ENCODE data around the gene PRCP. TPM values are rescaled to one million over a fixed set of nuclear protein-coding genes. Genes with fewer than 3 reads are reported as not detected.
A peak's percentile ranks its signal among the peaks of the same experiment; 100 is the strongest.

PRCP gene
- total RNA-seq, 1 donor from 2014 or later: 76.4 TPM

DNA sequence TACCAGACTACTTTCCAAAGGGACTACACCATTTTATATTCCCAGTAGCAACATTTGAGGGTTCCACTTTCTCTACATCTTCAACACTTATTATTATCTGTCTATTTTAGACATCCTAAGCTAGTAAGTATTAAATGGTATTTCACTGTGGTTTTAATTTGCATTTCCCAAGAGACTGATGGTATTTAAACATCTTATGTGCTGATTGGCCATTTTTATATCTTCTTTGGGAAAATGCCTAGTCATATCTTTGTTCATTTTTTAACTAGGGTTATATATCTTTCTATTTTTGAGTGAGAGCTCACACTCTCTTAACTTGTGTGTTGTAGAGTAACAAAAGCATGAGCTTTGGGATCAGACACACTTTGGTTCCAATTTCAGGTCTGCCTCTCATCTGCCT is 73.7 kb downstream of the PRCP start:
- DNase-seq: no peak

DNA sequence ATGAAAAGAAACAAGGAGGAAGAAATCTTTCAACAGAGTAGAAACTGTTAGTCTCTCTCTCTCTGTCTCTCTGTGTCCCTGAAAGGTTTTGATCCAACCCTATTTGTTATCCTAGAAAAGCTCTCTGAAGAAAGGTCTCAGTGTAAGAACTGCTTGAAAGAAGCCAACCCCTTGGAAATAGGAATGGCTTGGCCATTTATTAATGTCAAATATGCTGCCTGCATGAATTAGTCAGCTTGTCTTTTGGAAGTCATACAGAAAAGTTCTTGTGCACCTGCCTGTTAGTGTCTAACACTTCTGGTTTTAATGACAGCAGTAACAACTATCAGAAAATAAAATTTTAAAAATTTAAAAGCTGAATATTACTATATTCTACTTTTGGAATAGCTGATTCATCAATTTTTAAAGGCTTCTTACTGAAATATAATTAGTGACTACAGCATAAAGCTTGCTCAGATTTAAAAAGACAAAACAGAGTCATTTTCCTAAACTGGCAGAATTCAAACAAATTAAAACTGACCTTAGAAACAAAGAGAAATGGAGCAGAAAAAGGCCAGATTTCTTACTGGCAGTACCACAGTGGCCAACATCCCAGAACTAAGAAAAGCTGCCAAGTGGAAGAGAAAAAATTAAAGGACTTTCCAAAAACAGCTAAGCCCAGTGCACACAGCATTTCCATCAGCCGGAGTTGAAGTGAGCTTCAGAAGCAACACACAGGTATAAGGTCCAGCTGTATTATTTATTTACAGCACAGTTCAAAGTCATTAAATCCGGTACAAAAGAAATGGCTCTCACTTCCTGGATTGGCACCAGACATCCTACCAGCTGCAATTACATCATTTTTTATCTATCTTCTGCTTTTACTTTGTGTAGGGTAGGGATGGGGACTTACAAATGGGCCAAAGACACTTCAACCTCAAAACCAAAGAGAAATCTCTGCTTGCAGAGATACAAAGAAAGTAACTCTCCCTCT is 76.3 kb downstream of the PRCP start:
- peak; percentile 14 for DNase-seq

DNA sequence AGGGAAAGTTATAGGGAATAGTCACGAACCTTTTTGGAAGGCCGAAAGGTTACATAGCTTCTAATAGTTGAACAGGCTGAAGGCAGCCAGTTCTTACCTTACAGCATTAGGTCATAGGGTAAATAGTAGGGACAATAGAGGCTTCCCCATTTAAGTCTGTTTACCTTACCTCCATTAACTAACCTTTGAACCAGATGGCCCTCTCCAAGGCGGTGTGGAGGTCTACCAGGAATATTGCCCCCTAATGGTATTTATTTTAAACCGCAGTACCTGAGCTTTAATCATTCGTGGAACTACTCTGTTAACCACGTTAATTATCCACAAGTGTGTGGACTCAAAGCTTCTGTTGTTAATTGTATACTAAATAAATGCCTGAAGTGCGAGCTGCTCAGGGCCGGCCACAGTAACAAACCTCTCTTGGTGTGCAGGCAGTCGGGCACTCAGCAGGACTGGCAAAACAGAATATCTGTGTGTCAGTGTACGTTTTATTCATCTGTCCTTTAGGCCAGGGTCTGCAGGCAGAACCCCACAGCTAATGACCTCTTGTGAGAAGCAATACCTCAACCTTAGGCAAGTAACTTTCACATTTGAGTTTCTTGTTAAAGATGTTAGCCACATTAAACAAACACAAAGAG is 81.7 kb downstream of the PRCP start:
- no peak for DNase-seq

DNA sequence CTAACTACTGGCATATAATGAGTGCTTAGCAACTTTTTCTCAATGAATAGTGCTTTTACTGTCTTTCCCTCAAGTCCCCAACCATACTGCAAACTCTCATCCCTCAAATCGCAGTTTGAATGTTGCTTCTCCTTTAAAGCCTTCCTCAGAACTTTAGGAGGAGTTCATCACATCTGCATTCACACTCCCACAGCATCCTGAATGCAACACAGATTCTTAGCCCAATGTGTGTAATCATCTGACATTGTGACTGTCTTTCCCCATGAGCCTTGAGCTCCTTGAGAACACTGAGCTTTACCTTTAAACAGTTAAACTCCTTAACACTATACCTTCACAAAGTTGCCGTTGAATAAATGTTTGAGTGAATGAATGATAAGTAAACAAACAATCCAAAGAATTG is 84.8 kb downstream of the PRCP start:
- DNase-seq: no peak

DNA sequence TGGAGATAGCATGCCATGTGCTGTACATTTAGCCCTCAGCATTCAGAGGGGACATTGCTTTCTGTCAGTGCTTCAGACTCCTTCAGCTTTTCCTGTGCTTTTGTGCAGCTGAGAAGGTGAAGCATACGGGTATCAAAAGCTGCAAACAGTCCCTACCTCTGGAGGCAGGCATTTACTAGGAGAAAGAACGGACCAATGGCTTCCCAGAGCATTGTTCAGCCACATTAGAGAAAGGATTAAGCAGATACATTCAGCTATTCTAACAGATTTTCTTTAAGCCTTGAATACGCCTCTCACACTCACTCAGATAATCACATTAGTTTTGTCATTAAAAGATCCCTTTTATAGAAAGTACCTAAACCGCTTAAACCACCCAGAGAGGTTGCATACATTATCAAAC is 85.9 kb downstream of the PRCP start:
- DNase-seq: no peak

DNA sequence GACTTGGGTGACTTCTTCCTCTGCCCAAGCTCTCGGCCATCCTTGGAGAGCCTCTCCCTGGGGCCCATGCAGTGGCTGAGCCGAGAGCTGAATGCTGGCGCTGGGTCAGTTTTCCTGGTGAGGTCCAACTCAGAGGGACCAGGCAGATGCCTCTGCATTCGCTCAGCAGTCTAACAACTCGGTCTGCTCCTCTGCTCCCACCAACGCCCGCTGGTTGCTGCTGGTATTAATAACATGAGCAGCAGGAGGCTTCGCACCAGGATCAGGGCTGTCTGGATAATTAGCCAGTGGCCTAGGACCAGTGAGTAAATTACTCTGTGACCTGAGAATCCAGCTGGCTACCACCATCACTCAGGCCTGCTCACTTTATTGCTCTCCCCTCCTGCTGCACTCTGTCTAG is 88.9 kb downstream of the PRCP start:
- no peak for DNase-seq

DNA sequence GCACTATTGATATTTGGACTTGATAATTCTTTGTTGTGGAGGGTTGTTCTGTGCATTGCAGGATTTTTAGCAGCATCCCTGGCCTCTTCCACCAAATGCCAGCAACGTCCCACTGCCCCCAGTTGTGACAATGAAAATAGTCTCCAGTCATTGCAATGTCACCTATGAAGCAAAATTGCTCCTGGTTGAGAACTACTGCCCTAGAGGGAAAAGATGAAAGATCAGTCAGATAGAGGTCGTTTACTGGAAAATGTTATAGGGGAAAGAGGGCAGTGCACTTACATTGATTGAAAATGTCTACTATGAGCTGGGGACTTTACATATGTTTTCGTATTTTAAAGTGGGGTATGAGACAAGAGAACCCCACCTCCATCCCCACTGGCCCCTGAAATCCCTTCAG is 89.5 kb downstream of the PRCP start:
- DNase-seq: no peak

DNA sequence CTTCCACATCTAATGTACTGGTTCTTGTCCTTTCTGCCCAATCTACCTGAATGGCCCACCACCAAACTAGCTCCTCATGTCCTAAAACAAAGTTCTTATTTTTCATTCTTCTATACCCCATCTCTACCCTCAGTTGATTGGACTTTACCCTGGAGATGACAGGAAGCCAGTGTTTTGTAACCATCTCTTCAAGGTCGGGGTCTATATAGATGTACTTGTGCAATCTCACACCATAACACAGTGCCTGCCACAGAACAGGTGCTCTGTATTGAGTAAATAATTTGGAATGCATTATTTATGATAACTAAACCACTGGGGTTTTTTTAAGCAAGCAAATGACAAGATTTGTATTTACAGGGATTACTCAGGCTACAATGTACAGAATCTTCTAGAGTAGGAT is 89.9 kb downstream of the PRCP start:
- no peak for DNase-seq

DNA sequence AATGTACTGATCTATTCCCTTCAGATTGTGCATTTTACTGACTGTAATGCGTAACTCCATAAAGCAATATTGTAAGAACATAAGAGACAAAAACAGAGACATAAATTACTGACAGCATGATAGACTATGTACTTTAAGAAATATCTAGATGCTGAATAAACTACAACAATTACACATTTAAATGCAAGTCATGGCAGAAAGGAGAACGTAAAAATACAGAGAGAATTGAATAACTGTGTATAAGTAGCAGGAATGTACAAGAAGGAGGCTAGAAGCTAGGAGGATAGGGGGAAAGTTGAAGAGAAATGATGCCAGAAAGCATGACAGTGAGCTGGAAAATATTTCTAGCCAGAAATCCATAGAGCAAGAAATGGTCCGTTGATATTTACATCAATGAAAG is 92.6 kb downstream of the PRCP start:
- DNase-seq: no peak

DNA sequence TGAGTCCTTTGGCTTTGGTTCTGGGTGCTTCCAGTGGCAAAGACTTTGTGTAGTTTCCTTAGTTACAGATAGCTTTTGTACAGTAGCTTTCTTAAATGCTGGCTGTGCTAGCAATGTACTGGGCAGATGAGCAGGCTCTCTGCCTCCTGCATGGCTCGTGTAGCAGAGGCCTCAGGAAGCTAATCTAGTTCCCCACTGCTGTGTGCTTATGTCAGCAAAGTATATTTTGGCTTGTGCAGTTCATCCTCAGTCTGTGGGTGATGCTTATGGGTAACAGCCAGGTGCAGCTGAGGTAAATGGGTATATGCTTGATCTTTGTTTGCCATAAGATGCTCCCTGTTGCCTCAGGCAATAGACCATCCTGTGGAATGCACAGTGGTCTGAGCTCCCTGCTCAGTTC is 97.5 kb downstream of the PRCP start:
- DNase-seq: no peak

DNA sequence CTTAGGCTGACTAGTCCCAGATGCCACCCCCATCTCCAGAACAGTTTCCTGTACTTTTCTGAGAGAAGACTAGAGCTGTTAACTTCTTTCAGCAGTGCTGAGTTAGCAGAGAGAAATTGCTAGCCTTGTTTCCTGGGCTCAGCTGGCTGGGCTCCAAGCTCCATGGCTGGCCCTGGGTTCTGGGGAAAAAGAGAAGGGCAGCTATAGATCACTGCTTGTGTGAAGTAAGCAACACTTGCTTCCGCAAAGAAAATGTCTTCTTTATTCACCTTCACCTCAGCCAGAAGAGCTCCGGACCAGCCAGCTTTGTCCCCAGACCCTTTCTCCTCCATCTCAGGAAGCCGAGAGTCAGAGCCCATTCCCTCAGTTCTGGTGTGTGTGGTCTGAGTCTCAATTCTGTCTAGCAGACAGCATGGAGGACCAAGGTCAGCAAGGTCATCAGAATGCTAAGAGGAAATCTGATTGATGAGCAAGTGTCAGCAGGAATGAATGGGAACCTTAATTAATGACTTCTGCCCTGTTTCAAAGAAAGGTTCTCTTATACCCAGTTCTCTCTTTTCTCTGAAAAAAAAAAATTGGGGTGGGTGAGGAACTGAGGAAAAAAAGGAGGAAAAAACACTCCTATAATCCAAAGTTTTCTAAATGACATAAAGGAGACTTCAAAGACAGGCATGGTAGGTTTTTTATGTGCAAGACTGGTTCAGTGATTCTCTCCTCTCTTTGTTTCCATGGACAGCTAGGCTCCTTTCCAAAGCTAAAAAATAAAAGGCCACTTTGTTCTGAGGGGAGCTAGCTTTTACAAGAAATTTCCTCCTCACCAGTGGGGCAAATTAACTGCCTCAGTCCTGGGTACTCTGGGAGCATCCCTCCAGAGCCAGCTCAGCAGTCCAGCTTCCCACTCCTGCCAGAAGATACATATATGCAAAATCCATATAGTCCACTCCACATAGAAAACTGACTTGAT is 103.0 kb downstream of the PRCP start:
- peak; percentile 14 for DNase-seq

DNA sequence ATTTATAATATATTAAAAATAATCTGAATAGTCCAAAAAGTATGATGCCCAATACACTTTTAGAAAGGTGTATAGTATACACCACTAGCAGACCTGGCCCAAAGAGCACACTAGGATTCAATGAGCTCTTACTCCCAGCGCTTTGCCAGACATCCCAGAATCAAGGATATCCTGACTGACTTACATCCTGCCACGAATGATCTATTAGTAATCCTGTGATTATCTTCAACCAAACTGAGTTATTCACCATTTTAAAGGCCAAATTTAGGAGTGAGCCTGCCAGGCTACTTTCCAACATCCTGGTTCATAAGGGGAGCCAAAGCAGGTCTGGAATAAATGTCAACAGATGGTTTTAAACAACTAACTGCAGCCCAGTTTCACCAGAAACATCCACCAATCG is 105.7 kb downstream of the PRCP start:
- DNase-seq: no peak

DNA sequence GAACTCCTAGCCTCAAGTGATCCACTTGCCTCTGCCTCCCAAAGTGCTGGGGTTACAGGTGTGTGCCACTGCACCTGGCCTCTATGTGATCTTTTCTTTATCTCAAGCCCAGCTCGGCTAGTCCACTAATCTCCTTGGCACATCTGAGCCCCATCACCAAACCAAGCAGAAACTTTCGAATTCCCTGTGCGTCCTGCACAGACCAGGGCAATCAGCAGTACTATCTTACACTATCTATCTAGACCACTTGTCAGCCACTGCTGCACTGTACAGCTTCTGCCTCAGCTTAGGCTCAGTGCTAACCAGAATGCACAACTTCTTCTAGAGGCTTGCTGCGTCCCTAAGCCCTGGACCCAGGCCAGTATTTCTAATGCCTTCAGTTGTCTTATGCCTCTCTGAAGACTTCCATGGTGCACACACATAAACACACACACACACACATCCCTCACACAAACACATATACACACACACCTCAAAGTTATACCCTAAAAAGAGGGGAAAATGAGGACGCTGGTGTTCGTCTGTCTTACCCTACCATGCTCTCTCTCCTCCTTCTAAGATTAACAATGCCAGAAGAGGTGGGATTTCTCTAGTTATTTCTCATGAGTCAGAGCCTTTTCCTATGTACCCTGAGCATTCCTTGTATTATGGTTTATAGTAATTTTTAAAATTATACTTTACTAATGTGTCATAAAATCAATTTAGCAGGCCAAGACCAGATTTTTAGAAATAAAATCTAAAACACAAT is 107.2 kb downstream of the PRCP start:
- DNase-seq: no peak

DNA sequence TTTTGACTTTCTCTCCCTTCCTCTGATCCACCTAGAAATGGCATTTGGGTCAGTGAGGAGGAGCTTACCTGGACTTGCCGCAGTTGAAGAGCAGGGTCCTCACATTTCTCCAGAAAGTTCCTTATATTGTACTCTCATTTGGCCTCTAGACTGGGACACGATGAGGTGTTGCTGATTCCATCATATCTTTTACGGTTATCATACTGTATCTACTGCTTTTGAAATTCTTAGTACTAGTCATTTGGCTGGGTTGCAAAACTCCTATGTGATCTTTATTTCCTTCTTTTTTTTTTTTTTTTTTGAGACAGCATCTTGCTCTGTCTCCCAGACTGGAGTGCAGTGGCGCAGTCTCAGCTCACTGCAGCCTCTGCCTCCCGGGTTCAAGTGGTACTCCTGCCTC is 107.9 kb downstream of the PRCP start:
- DNase-seq: no peak

DNA sequence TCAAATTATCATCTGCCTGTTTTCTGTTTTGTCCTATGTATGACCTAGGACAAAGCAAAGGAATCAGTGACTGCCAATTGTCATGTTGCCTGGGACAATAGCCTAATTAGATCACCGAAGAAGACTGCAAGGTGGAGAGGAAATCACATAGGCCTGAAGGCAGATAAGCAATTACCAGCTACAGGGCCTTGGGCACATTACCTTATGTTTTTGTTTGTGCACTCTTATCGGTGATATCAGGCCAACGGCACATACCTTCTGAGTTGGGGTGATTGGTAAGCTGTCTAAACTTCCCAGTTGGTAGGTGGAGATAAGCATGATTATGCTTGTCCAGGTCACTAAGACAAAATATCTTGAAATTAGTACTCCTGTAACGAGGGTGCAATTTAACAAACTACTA is 108.5 kb downstream of the PRCP start:
- DNase-seq: no peak

DNA sequence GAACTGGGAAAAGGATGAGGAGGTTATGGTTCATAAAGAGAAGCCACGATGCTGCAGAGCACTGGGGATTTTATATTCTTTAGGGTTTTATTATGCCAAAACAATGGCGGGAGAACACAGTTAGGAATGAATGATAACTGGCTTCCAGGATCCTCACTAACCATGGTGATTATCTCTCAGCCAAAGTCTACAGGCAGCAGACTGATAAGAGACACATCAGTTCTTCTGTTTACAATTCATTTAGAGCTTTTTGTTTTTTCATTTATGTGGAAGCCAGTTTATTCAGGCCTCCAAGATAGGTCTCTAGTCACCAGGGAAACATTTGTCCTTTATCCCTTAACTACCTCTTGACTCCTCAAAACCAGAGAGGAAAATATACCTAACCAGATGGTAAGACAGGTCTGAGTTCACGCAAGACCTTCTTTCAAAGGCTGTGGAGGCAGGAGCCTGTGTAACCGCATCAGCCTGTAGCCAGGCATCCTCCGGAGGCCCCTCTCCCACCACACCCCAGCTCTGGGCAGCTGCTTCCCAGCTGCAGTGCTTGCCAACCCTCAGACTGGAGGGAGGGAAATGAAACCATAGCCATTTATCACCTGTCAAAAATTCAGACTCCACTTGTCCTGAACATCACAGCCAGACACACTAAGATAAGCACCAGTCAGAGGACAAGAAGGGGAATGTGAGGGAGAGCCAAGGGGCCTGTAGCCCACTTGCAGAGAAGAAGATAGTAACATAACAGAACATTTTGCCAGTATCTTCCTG is 109.3 kb downstream of the PRCP start:
- peak; percentile 74 for DNase-seq

DNA sequence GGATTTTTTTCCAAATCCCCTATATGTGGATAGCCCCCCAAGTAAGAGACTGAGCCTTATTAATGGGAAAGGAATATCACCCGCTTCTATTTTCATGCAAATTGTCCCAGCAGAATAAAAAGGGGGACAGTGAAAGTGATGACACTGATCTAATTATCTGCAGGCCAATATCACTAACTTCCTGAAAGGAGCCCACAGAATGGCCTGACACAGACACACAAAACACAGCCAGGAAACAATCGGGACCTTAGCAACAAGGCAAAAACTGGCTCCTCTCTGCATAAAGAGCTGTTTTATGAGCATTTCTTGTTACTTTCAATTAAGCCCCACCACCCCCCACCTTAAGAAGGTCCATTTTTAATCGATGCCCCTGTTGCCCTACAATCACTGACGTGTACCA is 112.2 kb downstream of the PRCP start:
- DNase-seq: no peak

DNA sequence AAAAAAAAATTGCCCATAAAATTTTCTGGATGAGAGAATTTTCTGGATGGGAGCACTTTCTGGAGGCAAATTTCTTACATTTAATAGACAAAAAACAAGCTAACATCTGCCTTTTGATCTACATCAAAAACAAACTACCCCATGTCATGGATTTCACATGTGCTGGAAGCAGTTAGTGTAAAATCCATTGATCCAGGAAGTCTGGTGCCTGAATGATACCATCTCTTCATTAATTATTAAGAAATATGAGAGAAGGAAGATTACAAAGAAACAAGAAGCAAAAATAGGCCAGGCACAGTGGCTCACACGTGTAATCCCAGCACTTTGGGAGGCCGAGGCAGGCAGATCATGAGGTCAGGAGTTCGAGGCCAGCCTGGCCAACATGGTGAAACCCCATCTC is 113.4 kb downstream of the PRCP start:
- DNase-seq: no peak

DNA sequence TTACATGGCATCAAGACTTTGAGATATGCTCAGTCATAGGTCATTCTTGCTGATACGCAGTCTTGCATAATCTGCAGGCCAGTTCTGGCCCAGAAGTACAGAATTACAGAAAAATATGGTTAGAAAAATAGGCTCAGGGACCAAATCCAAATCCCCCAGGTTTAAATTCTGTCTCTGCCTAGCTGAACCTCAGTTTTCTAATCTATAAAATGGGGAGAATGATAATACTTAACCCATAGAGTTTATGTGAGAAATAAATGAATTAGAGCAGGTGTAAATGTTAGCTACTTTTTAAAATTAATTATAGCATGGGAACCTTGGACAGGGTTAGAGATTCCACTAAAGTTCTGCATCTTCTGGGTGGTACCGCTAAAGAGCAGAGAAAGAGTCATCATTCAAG is 114.2 kb downstream of the PRCP start:
- DNase-seq: no peak

DNA sequence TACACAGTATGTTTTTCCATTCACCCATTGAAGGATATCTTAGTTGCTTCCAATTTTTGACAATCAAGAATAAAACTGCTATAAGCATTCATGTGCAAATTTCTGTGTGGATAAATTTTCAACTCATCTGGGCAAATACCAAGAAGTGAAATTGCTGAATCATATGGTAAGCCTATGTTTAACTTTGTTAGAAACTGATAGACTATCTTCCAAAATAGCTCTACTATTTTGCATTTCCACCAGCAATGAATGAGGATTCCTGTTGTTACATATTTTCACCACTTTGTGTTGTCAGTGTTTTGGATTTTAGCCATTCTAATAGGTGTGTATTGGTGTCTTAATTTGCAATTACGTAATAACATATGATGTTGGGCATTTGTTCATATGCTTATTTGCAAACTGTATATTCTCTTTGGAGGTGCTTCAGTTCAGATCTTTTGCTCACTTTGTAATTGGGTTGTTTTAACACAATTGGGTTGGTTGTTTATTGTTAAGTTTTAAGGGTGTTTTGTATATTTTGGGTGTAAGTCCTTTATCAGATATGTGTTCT is 117.3 kb downstream of the PRCP start:
- DNase-seq: no peak

DNA sequence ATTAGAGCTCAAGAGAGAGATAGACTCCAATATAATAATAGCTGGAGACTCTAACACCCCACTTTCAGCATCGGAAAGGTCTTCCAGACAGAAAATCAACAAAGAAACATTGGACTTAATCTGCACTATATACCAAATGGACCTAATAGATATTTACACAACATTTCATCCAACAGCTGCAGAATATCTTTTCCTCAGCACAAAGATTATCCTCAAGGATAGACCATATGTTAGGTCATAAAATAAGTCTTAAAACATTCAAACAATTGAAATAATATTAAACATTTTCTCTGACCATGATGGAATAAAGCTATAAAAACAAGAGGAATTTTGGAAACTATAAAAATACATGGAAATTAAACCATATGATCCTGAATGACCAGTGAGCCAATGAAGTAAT is 121.5 kb downstream of the PRCP start:
- no peak for DNase-seq
